Neural cell (in vitro differentiated cells): ENCODE data around the gene MAML3. TPM values are rescaled to one million over a fixed set of nuclear protein-coding genes. Genes with fewer than 3 reads are reported as not detected.

Experiments used
- H2AFZ ChIP-seq: fragments of 200-600, 300-800 bp; sonication (generic), shearing (Covaris generic); 2 replicates; pipeline ENCODE4 v1.6.0; 2014; ENCODE audit warnings: low read depth, mild to moderate bottlenecking, antibody characterized with exemption, low read length, moderate library complexity
- H3F3A ChIP-seq: fragments of 200-600 bp; shearing (Covaris generic); 2 replicates; pipeline ENCODE4 v1.6.1; 2016; ENCODE audit warnings: mild to moderate bottlenecking, moderate library complexity, mixed read lengths, antibody characterized with exemption, low read length; ENCODE audit not compliant: insufficient read depth, poor library complexity, severe bottlenecking
- H3K27ac ChIP-seq: fragments of 200-600, 300-800 bp; sonication (generic), shearing (Covaris generic); 2 replicates; pipeline ENCODE4 v1.5.1; 2014; ENCODE audit warnings: mild to moderate bottlenecking, low read length, moderate library complexity
- H3K27me3 ChIP-seq: fragments of 300-800, 200-600 bp; sonication (generic), shearing (Covaris generic); 2 replicates; pipeline ENCODE4 v1.6.0; 2014; ENCODE audit warnings: mild to moderate bottlenecking, low read depth, low read length, moderate library complexity; ENCODE audit not compliant: insufficient read depth
- H3K36me3 ChIP-seq: fragments of 300-800, 200-600 bp; sonication (generic), shearing (Covaris generic); 2 replicates; pipeline ENCODE4 v1.5.1; 2014; ENCODE audit warnings: mild to moderate bottlenecking, antibody characterized with exemption, low read length, moderate library complexity; ENCODE audit not compliant: insufficient read depth
- H3K4me2 ChIP-seq: fragments of 300-800, 200-600 bp; sonication (generic), shearing (Covaris generic); 2 replicates; pipeline ENCODE4 v1.6.0; 2014; ENCODE audit warnings: mild to moderate bottlenecking, low read length
- H3K4me3 ChIP-seq: fragments of 300-800, 200-600 bp; sonication (generic), shearing (Covaris generic); 2 replicates; pipeline ENCODE4 v1.5.1; 2014; ENCODE audit warnings: mild to moderate bottlenecking, low read length, moderate library complexity
- H3K79me2 ChIP-seq: fragments of 200-600 bp; shearing (Covaris generic); replicated peaks from 2 replicates; pipeline ENCODE4 v1.6.0; 2014; ENCODE audit warnings: mild to moderate bottlenecking, low read length, moderate library complexity; ENCODE audit not compliant: insufficient read depth
- H3K9ac ChIP-seq: fragments of 300-800, 200-600 bp; sonication (generic), shearing (Covaris generic); 2 replicates; pipeline ENCODE4 v1.6.1; 2016; ENCODE audit warnings: mild to moderate bottlenecking, low read length, mixed read lengths
- H3K9me2 ChIP-seq: fragments of 200-600 bp; shearing (Covaris generic); 2 replicates; pipeline ENCODE4 v1.6.1; 2016; ENCODE audit warnings: mild to moderate bottlenecking, low read length, mixed read lengths; ENCODE audit not compliant: insufficient read depth
- H3K9me3 ChIP-seq: fragments of 200-600, 300-800 bp; sonication (generic), shearing (Covaris generic); 2 replicates; pipeline ENCODE4 v1.6.1; 2016; ENCODE audit warnings: mild to moderate bottlenecking, mixed run types, low read length, moderate library complexity, mixed read lengths
- H4K20me1 ChIP-seq: fragments of 200-600 bp; shearing (Covaris generic); 2 replicates; pipeline ENCODE4 v1.6.1; 2016; ENCODE audit warnings: mild to moderate bottlenecking, mixed run types; ENCODE audit not compliant: insufficient read depth
- CTCF ChIP-seq: fragments of 450-650 bp; IDR thresholded peaks from 2 replicates; pipeline ENCODE4 v1.5.1; 2014; ENCODE audit warnings: antibody characterized with exemption, mild to moderate bottlenecking, moderate library complexity; ENCODE audit not compliant: poor library complexity, severe bottlenecking
- EZH2 ChIP-seq: fragments of 200-600, 300-800 bp; shearing (Covaris generic), sonication (generic); IDR thresholded peaks from 2 replicates; pipeline ENCODE4 v1.6.1; 2014; ENCODE audit warnings: antibody characterized with exemption, low read length, borderline replicate concordance, mild to moderate bottlenecking; ENCODE audit not compliant: insufficient read depth, poor library complexity, severe bottlenecking
- MXI1 ChIP-seq: fragments of 450-650 bp; conservative IDR thresholded peaks from 2 replicates; pipeline ENCODE4 v1.6.1; 2014; ENCODE audit warnings: antibody characterized with exemption, mild to moderate bottlenecking; ENCODE audit not compliant: poor library complexity, severe bottlenecking
- POLR2AphosphoS5 ChIP-seq: IDR thresholded peaks from 2 replicates; pipeline ENCODE4 v1.6.1; 2012
- RAD21 ChIP-seq: fragments of 450-650 bp; conservative IDR thresholded peaks from 2 replicates; pipeline ENCODE4 v1.6.1; 2014; ENCODE audit warnings: antibody characterized with exemption, mild to moderate bottlenecking, moderate library complexity
- REST ChIP-seq: IDR thresholded peaks from 2 replicates; pipeline ENCODE4 v1.6.1; 2012; ENCODE audit warnings: borderline replicate concordance
- SMC3 ChIP-seq: fragments of 450-650 bp; conservative IDR thresholded peaks from 2 replicates; pipeline ENCODE4 v1.6.1; 2014; ENCODE audit warnings: antibody characterized with exemption, mild to moderate bottlenecking, moderate library complexity; ENCODE audit not compliant: poor library complexity
- TAF1 ChIP-seq: IDR thresholded peaks from 2 replicates; pipeline ENCODE4 v1.6.1; 2012; ENCODE audit warnings: low read depth
- polyA plus RNA-seq: library from polyadenylated mRNA; depleted of rRNA; stranded (reverse); fragments of >200 nt; gene quantifications from 2 replicates; pipeline ENCODE4 v1.2.3, GENCODE V29; 2014

MAML3 gene
- polyA plus RNA-seq, 1 donor from 2014 or later = 10.2 TPM

- no peaks in the 10 kb centered on the region for H3K9me2 ChIP-seq
- H4K20me1 ChIP-seq = no peaks in the 10 kb centered on the region
- no peaks in the 10 kb centered on the region for H3K27me3 ChIP-seq
- peak overlapping the region; percentile 17 for H2AFZ ChIP-seq
- no peaks in the 10 kb centered on the region for H3K9me3 ChIP-seq
- no peaks in the 10 kb centered on the region for H3K36me3 ChIP-seq
- TF ChIP-seq RAD21 (peak; percentile 50), POLR2AphosphoS5 (no peak), SMC3 (peak; percentile 52), TAF1 (no peak), REST (no peak), EZH2 (no peak), CTCF (peak; percentile 54), MXI1 (no peak)
- peak overlapping the region; percentile 92 for H3K4me3 ChIP-seq
- peak overlapping the region; percentile 97 for H3K27ac ChIP-seq
- peaks cover 4% of the 10 kb centered on the region for H3F3A ChIP-seq
- H3K9ac ChIP-seq = peak overlapping the region; percentile 95
- peaks cover 33% of the 10 kb centered on the region for H3K79me2 ChIP-seq
- peak overlapping the region; percentile 26 for H3K4me2 ChIP-seq
These were observed 1.8 kb downstream of the MAML3 start for GRCh38 chr4:140152013-140152703.

- peak overlapping the region; percentile 92 for H3K4me3 ChIP-seq
- H3K79me2 ChIP-seq = peaks cover 38% of the 10 kb centered on the region
- H3K36me3 ChIP-seq = no peaks in the 10 kb centered on the region
- H3F3A ChIP-seq = peaks cover 4% of the 10 kb centered on the region
- peak overlapping the region; percentile 17 for H2AFZ ChIP-seq
- TF ChIP-seq REST (peak; percentile 78), SMC3 (peak; percentile 60), CTCF (no peak)
- peak overlapping the region; percentile 97 for H3K27ac ChIP-seq
- peak overlapping the region; percentile 95 for H3K9ac ChIP-seq
- H3K27me3 ChIP-seq = no peaks in the 10 kb centered on the region
- no peaks in the 10 kb centered on the region for H3K9me2 ChIP-seq
- H3K4me2 ChIP-seq = no peak overlapping the region
- H4K20me1 ChIP-seq = no peaks in the 10 kb centered on the region
- H3K9me3 ChIP-seq = no peaks in the 10 kb centered on the region
These were observed 2.3 kb downstream of the MAML3 start for GRCh38 chr4:140151699-140152012.
